Measurements from ENCODE around the gene ADAP1. TPM values are rescaled to one million over a fixed set of nuclear protein-coding genes. Genes with fewer than 3 reads are reported as not detected.

Gene ADAP1
- total and polyA plus RNA-seq, 2 of the 8 experiments (the other 6 are each of a cell fraction or from before 2014, with no cell fraction given) = 5.8 to 6.1 TPM

GRCh38 chr7:880450-880849, 74.0 kb downstream of the ADAP1 start:
- no peak overlapping the region for H2BK12ac ChIP-seq (ENCODE audit: low read depth, low read length)
- no peak overlapping the region for H4K91ac ChIP-seq (replicated peaks; ENCODE audit: insufficient read length, low read length)
- no peak overlapping the region for H3K56ac ChIP-seq (replicated peaks; ENCODE audit: insufficient read length, low read depth, low read length)
- WGBS, 2 experiments (ENCODE audit: extremely low coverage in 1 of 2, insufficient coverage in 1 of 2, insufficient read length in 1 of 2, insufficient replicate concordance in 2 of 2, low coverage in 1 of 2, low lambda C conversion rate in 2 of 2, missing lambda C conversion rate in 1 of 2) = 84% methylated on average over 15 of the region's 15 CpGs; no CpG with 5 or more reads in 1 of the 2 experiments
- FAIRE-seq (no peak), DNase-seq (ENCODE audit: low read depth in 1 of 2, low spot score in 2 of 2) (no peak)
- no peak overlapping the region for H3K14ac ChIP-seq (ENCODE audit: insufficient read length)
- no peak overlapping the region for H3K4ac ChIP-seq (replicated peaks; ENCODE audit: insufficient read length, low read depth, low read length)
- H2AFZ ChIP-seq (ENCODE audit: low read length) = no peak overlapping the region
- peaks cover 0 to 5% (median 0%) of the 10 kb centered on the region in 4 experiments; a peak in 3 of 7 replicates for H3K4me1 ChIP-seq (replicated peaks in 1 of 4; ENCODE audit: control insufficient read depth in 3 of 4, insufficient read depth in 4 of 4, low read length in 3 of 4)
- no peak overlapping the region for H4K5ac ChIP-seq (ENCODE audit: insufficient read length, low read depth, low read length)
- H2BK15ac ChIP-seq (ENCODE audit: low read length) = no peak overlapping the region
- no peaks in the 10 kb centered on the region for H3K27me3 ChIP-seq (replicated peaks in 1 of 4; ENCODE audit: control insufficient read depth in 3 of 4, extremely low read depth in 1 of 4, insufficient read depth in 3 of 4, low read length in 3 of 4)
- TF ChIP-seq HDAC2 (IDR thresholded peaks at IDR 0.05; ENCODE audit: borderline replicate concordance in 1 of 2, low read depth in 2 of 2, low read length in 2 of 2) (no peak), SIX5 (IDR thresholded peaks at IDR 0.05; ENCODE audit: low read depth, low read length) (no peak)
- H2BK20ac ChIP-seq (ENCODE audit: low read length) = no peak overlapping the region
- H3K27ac ChIP-seq (ENCODE audit: low read depth, low read length) = 0 out of 2 replicates have a peak overlapping the region, but pooled peaks have one; percentile 48
- no peaks in the 10 kb centered on the region; a peak in 1 of 4 replicates for H3K9me3 ChIP-seq (ENCODE audit: insufficient read depth in 2 of 2, low read depth in 1 of 2, low read length in 1 of 2)
- H2BK5ac ChIP-seq (ENCODE audit: low read depth, low read length) = no peak overlapping the region
- H2AK5ac ChIP-seq (ENCODE audit: low read depth, low read length) = no peak overlapping the region
- H3K23me2 ChIP-seq (ENCODE audit: low read depth, low read length) = peaks cover 5% of the 10 kb centered on the region; the same call in 1 of the 2 replicates
- ChIA-PET CTCF (ENCODE audit: partially characterized antibody) (interaction anchor here (1.7 kb wide), 1 partner anchor 11 kb away, joined by 4 read pairs; no protein-coding TSS in a partner anchor), POLR2A (ENCODE audit: partially characterized antibody) (interaction anchor here (0.9 to 2.3 kb wide), 5 partner anchors 11 to 95 kb away, joined by 3 to 7 read pairs (median 3); partner anchors contain the start of gene COX19)
- H2BK120ac ChIP-seq (replicated peaks; ENCODE audit: low read depth, low read length) = no peak overlapping the region
- H3K23ac ChIP-seq (ENCODE audit: insufficient read length) = no peak overlapping the region
- H3K4me2 ChIP-seq (ENCODE audit: insufficient read depth in 1 of 2, low read depth in 2 of 2, low read length in 2 of 2) = no peak overlapping the region
- peaks cover 15% of the 10 kb centered on the region for H3K79me1 ChIP-seq (ENCODE audit: low read depth, low read length)
- H4K8ac ChIP-seq (ENCODE audit: extremely low read depth, insufficient read depth, low read length) = no peak overlapping the region
- no peak overlapping the region for H3K18ac ChIP-seq (ENCODE audit: extremely low read depth, low read length)
- peaks cover 34 to 46% of the 10 kb centered on the region in 2 experiments for H4K20me1 ChIP-seq (replicated peaks in 1 of 2; ENCODE audit: control insufficient read depth in 1 of 2, insufficient read depth in 2 of 2, low read length in 2 of 2)
- peaks cover 0 to under 1% (median 0%) of the 10 kb centered on the region in 4 experiments; a peak in 2 of 8 replicates for H3K36me3 ChIP-seq (ENCODE audit: control insufficient read depth in 2 of 4, insufficient read depth in 4 of 4, low read length in 3 of 4)
- H3K4me3 ChIP-seq (ENCODE audit: extremely low read depth in 1 of 4, insufficient read depth in 2 of 4, low read depth in 3 of 4, low read length in 4 of 4) = no peak overlapping the region
- peaks cover 53 to 83% of the 10 kb centered on the region in 2 experiments for H3K79me2 ChIP-seq (ENCODE audit: control insufficient read depth in 1 of 2, insufficient read depth in 2 of 2, low read length in 2 of 2)
- H3K9ac ChIP-seq (replicated peaks in 1 of 4; ENCODE audit: extremely low read depth in 1 of 4, low read depth in 3 of 4, low read length in 3 of 4) = no peak overlapping the region; a peak in 1 of 7 replicates
